K562 (cell line): ENCODE measurements around the gene TMEM245. TPM values are rescaled to one million over a fixed set of nuclear protein-coding genes. Genes with fewer than 3 reads are reported as not detected.

ENCODE experiments used
- C11orf30 ChIP-seq: fragments of 450-650 bp; IDR thresholded peaks from 2 replicates; pipeline ENCODE4 v1.6.1; 2016; ENCODE audit warnings: low read depth, mild to moderate bottlenecking
- CAMTA2 ChIP-seq: fragments of 250-450 bp; sonication (Bioruptor Pico); conservative IDR thresholded peaks from 2 replicates; pipeline ENCODE4 v1.5.1; 2022
- DIDO1 ChIP-seq: fragments of 450-650 bp; IDR thresholded peaks from 2 replicates; pipeline ENCODE4 v1.6.1; 2016; ENCODE audit warnings: low read depth, missing biosample characterization, missing genetic modification characterization
- GATAD2B ChIP-seq: fragments of 450-650 bp; IDR thresholded peaks from 2 replicates; pipeline ENCODE4 v1.6.1; 2017; ENCODE audit warnings: mild to moderate bottlenecking, borderline replicate concordance
- GTF2A2 ChIP-seq: IDR thresholded peaks from 2 replicates; pipeline ENCODE4 v1.6.1; 2016; ENCODE audit warnings: mild to moderate bottlenecking, missing genetic modification characterization, missing compliant biosample characterization
- HMBOX1 ChIP-seq: sonication (generic); IDR thresholded peaks from 2 replicates; pipeline ENCODE4 v1.6.1; 2016
- PHTF2 ChIP-seq: fragments of 250-450 bp; sonication (Bioruptor Pico); IDR thresholded peaks from 2 replicates; pipeline ENCODE4 v1.5.0; 2021; ENCODE audit warnings: mild to moderate bottlenecking
- RBBP5 ChIP-seq: fragments of 200-600 bp; sonication (generic); IDR thresholded peaks from 2 replicates; pipeline ENCODE4 v1.6.1; 2012; ENCODE audit warnings: borderline replicate concordance, mild to moderate bottlenecking, low read length, control low read depth, inconsistent platforms; ENCODE audit not compliant: insufficient read depth, poor library complexity, severe bottlenecking
- SMC3 ChIP-seq: conservative IDR thresholded peaks from 2 replicates; pipeline ENCODE4 v1.6.1; 2011; ENCODE audit warnings: low read depth, low read length, improper control_type of control experiment; ENCODE audit not compliant: insufficient read depth
- TGIF2 ChIP-seq: sonication (generic); formaldehyde crosslinking; IDR thresholded peaks from 2 replicates; pipeline ENCODE4 v1.8.1; 2022; ENCODE audit warnings: mild to moderate bottlenecking, missing genetic modification reagents, moderate library complexity
- ZBTB1 ChIP-seq: sonication (generic); formaldehyde crosslinking; IDR thresholded peaks from 2 replicates; pipeline ENCODE4 v1.8.1; 2023; ENCODE audit warnings: missing genetic modification reagents, low read depth, mild to moderate bottlenecking, borderline replicate concordance
- ZBTB40 ChIP-seq, 2 experiments: fragments of 450-650 bp in 1 of 2; sonication (generic) in 1 of 2; formaldehyde crosslinking in 1 of 2; IDR thresholded peaks; 2 replicates each; pipeline versions ENCODE4 v1.7.1 to v1.9.0; 2016 to 2022; ENCODE audit warnings: inconsistent platforms in 1 of 2, mild to moderate bottlenecking in 1 of 2, missing genetic modification reagents in 1 of 2
- ZBTB7A ChIP-seq: IDR thresholded peaks from 2 replicates; pipeline ENCODE4 v1.6.1; 2011; ENCODE audit warnings: low read depth, mild to moderate bottlenecking, low read length, moderate library complexity, borderline replicate concordance; ENCODE audit not compliant: control insufficient read depth
- ZKSCAN8 ChIP-seq: fragments of 200-800 bp; sonication (Bioruptor generic); IDR thresholded peaks from 2 replicates; pipeline ENCODE4 v1.6.1; 2016; ENCODE audit warnings: missing genetic modification characterization, missing compliant biosample characterization
- polyA plus RNA-seq, 8 experiments: library from polyadenylated mRNA; depleted of rRNA in 4 of 8; stranded (reverse) in 5 of 8; unstranded in 3 of 8; fragments of >200 nt; fragmentation: Nextera tagmentation in 2 of 8; fragmentation: Illumina TruSeq in 1 of 8; extraction: Ambion mirVana in 2 of 8; extraction: Trizol in 1 of 8; gene quantifications; 2 replicates each; pipeline versions ENCODE4 v1.2.1 to v1.2.3, GENCODE V29; 2011 to 2014; ENCODE audit warnings: inconsistent platforms in 1 of 8, missing spikeins in 1 of 8
- total RNA-seq, 7 experiments: library from RNA; depleted of rRNA in 6 of 7; stranded (reverse); fragments of >200 nt in 6 of 7; fragmentation: Illumina TruSeq in 2 of 7; extraction: Trizol in 2 of 7; gene quantifications; 2 replicates each; pipeline versions ENCODE4 v1.2.1 to v1.2.3, GENCODE V29; 2011 to 2021; ENCODE audit warnings: low replicate concordance in 1 of 7

Gene TMEM245
- total and polyA plus RNA-seq, 9 of the 15 experiments (the other 6 are each of a cell fraction or from before 2014, with no cell fraction given): 8.5 to 43.2 (median 24.3) TPM

GRCh38 chr9:109107402-109108240, 12.1 kb downstream of the TMEM245 start (continued):
- TF ChIP-seq GATAD2B: peak; percentile 85
- no peak for TF ChIP-seq CAMTA2 (CRISPR knock-in tag)
- no peak for TF ChIP-seq TGIF2
- TF ChIP-seq PHTF2 (CRISPR knock-in tag): no peak
- no peak for TF ChIP-seq C11orf30
- no peak for TF ChIP-seq ZBTB1 (CRISPR knock-in tag)
- TF ChIP-seq RBBP5: no peak
- TF ChIP-seq ZBTB40 (IDR thresholded peaks at IDR 0.05): peak; percentile 10; the same call in 1 of the 2 replicates
- no peak for TF ChIP-seq ZBTB40 (CRISPR knock-in tag; IDR thresholded peaks at IDR 0.05)
- no peak for TF ChIP-seq DIDO1 (tag)
- TF ChIP-seq HMBOX1: peak; percentile 83
- no peak for TF ChIP-seq SMC3
- TF ChIP-seq GTF2A2 (tag): no peak
- no peak for TF ChIP-seq ZKSCAN8 (CRISPR knock-in tag)
- TF ChIP-seq ZBTB7A: no peak
